Measurements from ENCODE around the gene NSG2. TPM values are rescaled to one million over a fixed set of nuclear protein-coding genes. Genes with fewer than 3 reads are reported as not detected.

Gene NSG2
- total RNA-seq, 1 donor from 2014 or later = 233 TPM

- Mint-ChIP-seq H3K4me3 (ENCODE audit: unreplicated experiment) (no peak overlapping the region), H3K36me3 (ENCODE audit: unreplicated experiment) (no peaks in the 10 kb centered on the region), H3K9me3 (ENCODE audit: unreplicated experiment) (no peaks in the 10 kb centered on the region), H3K4me1 (ENCODE audit: low read depth, unreplicated experiment) (peaks cover 10% of the 10 kb centered on the region), H3K27me3 (ENCODE audit: unreplicated experiment) (peaks cover 2% of the 10 kb centered on the region), H3K27ac (ENCODE audit: unreplicated experiment) (no peak overlapping the region)
- no peak for TF ChIP-seq CTCF (IDR thresholded peaks at IDR 0.05; ENCODE audit: partially characterized antibody, unreplicated experiment)
- no peak for DNase-seq
These were observed 104.5 kb downstream of the NSG2 start for GRCh38 chr5:174149989-174150388.

GRCh38 chr5:174151599-174152181 lies 106.2 kb downstream of the NSG2 start:
- Mint-ChIP-seq H3K4me1 (ENCODE audit: low read depth, unreplicated experiment) (peaks cover 5% of the 10 kb centered on the region), H3K36me3 (ENCODE audit: unreplicated experiment) (no peaks in the 10 kb centered on the region), H3K9me3 (ENCODE audit: unreplicated experiment) (no peaks in the 10 kb centered on the region), H3K27me3 (ENCODE audit: unreplicated experiment) (peaks cover 2% of the 10 kb centered on the region), H3K4me3 (ENCODE audit: unreplicated experiment) (no peak overlapping the region), H3K27ac (ENCODE audit: unreplicated experiment) (no peak overlapping the region)
- no peak for DNase-seq
- TF ChIP-seq CTCF (IDR thresholded peaks at IDR 0.05; ENCODE audit: partially characterized antibody, unreplicated experiment) = no peak

GRCh38 chr5:174154559-174154958 lies 109.1 kb downstream of the NSG2 start:
- no peaks in the 10 kb centered on the region for H3K9me3 Mint-ChIP-seq (ENCODE audit: unreplicated experiment)
- TF ChIP-seq CTCF (IDR thresholded peaks at IDR 0.05; ENCODE audit: partially characterized antibody, unreplicated experiment) = no peak
- no peak overlapping the region for H3K27ac Mint-ChIP-seq (ENCODE audit: unreplicated experiment)
- no peaks in the 10 kb centered on the region for H3K36me3 Mint-ChIP-seq (ENCODE audit: unreplicated experiment)
- peaks cover 5% of the 10 kb centered on the region for H3K4me1 Mint-ChIP-seq (ENCODE audit: low read depth, unreplicated experiment)
- no peak for DNase-seq
- no peak overlapping the region for H3K4me3 Mint-ChIP-seq (ENCODE audit: unreplicated experiment)
- peaks cover 3% of the 10 kb centered on the region for H3K27me3 Mint-ChIP-seq (ENCODE audit: unreplicated experiment)

- no peak for DNase-seq
- TF ChIP-seq CTCF (IDR thresholded peaks at IDR 0.05; ENCODE audit: partially characterized antibody, unreplicated experiment) = no peak
- Mint-ChIP-seq H3K4me3 (ENCODE audit: unreplicated experiment) (no peak overlapping the region), H3K27ac (ENCODE audit: unreplicated experiment) (no peak overlapping the region), H3K9me3 (ENCODE audit: unreplicated experiment) (peaks cover 1% of the 10 kb centered on the region), H3K27me3 (ENCODE audit: unreplicated experiment) (peaks cover 3% of the 10 kb centered on the region), H3K4me1 (ENCODE audit: low read depth, unreplicated experiment) (peaks cover 3% of the 10 kb centered on the region), H3K36me3 (ENCODE audit: unreplicated experiment) (no peaks in the 10 kb centered on the region)
These were observed 109.8 kb downstream of the NSG2 start for GRCh38 chr5:174155281-174155680.

GRCh38 chr5:174155706-174156105 lies 110.2 kb downstream of the NSG2 start:
- no peak for DNase-seq
- TF ChIP-seq CTCF (IDR thresholded peaks at IDR 0.05; ENCODE audit: partially characterized antibody, unreplicated experiment) = no peak
- peaks cover 3% of the 10 kb centered on the region for H3K4me1 Mint-ChIP-seq (ENCODE audit: low read depth, unreplicated experiment)
- H3K9me3 Mint-ChIP-seq (ENCODE audit: unreplicated experiment) = peaks cover 1% of the 10 kb centered on the region
- H3K36me3 Mint-ChIP-seq (ENCODE audit: unreplicated experiment) = no peaks in the 10 kb centered on the region
- peaks cover 3% of the 10 kb centered on the region for H3K27me3 Mint-ChIP-seq (ENCODE audit: unreplicated experiment)
- H3K27ac Mint-ChIP-seq (ENCODE audit: unreplicated experiment) = no peak overlapping the region
- H3K4me3 Mint-ChIP-seq (ENCODE audit: unreplicated experiment) = no peak overlapping the region
